ENCODE results near the gene CCDC178.
"Not testable (repeated sequence)": the region's sequence is repeated elsewhere in the genome, so short reads cannot be mapped to it uniquely, and the experiment has no call there.

Gene CCDC178

GRCh38 chr18:33356735-33357134 is 83.8 kb downstream of the CCDC178 start:
- no peak for DNase-seq (ENCODE audit: low spot score)

- DNase-seq (ENCODE audit: low spot score): no peak
Observed at GRCh38 chr18:33355756-33356155, 84.8 kb downstream of the CCDC178 start.

- no peak for DNase-seq (ENCODE audit: low spot score)
Observed at GRCh38 chr18:33355263-33355662, 85.3 kb downstream of the CCDC178 start.

GRCh38 chr18:33350256-33350655 is 90.3 kb downstream of the CCDC178 start:
- DNase-seq (ENCODE audit: low spot score): no peak

GRCh38 chr18:33339733-33340132 is 100.8 kb downstream of the CCDC178 start:
- DNase-seq (ENCODE audit: low spot score): not testable (repeated sequence)

GRCh38 chr18:33334781-33335180 is 105.7 kb downstream of the CCDC178 start:
- DNase-seq (ENCODE audit: low spot score): no peak

- DNase-seq (ENCODE audit: low spot score): no peak
Observed at GRCh38 chr18:33330711-33331110, 109.8 kb downstream of the CCDC178 start.

GRCh38 chr18:33326975-33327374 is 113.5 kb downstream of the CCDC178 start:
- no peak for DNase-seq (ENCODE audit: low spot score)

GRCh38 chr18:33317640-33318039 is 122.9 kb downstream of the CCDC178 start:
- no peak for DNase-seq (ENCODE audit: low spot score)

GRCh38 chr18:33316146-33316587 is 124.4 kb downstream of the CCDC178 start:
- DNase-seq (ENCODE audit: low spot score): no peak

GRCh38 chr18:33307520-33307919 is 133.0 kb downstream of the CCDC178 start:
- no peak for DNase-seq (ENCODE audit: low spot score)

GRCh38 chr18:33304277-33304676 is 136.2 kb downstream of the CCDC178 start:
- no peak for DNase-seq (ENCODE audit: low spot score)

- no peak for DNase-seq (ENCODE audit: low spot score)
Observed at GRCh38 chr18:33291539-33291938, 149.0 kb downstream of the CCDC178 start.

GRCh38 chr18:33288082-33288716 is 152.3 kb downstream of the CCDC178 start:
- DNase-seq (ENCODE audit: low spot score): no peak

- no peak for DNase-seq (ENCODE audit: low spot score)
Observed at GRCh38 chr18:33282709-33283333, 157.7 kb downstream of the CCDC178 start.

- DNase-seq (ENCODE audit: low spot score): no peak
Observed at GRCh38 chr18:33282142-33282541, 158.4 kb downstream of the CCDC178 start.

GRCh38 chr18:33277431-33277830 is 163.1 kb downstream of the CCDC178 start:
- DNase-seq (ENCODE audit: low spot score): no peak

GRCh38 chr18:33275843-33276242 is 164.7 kb downstream of the CCDC178 start:
- DNase-seq (ENCODE audit: low spot score): no peak

- DNase-seq (ENCODE audit: low spot score): no peak
Observed at GRCh38 chr18:33270297-33270696, 170.2 kb downstream of the CCDC178 start.

GRCh38 chr18:33269223-33269622 is 171.3 kb downstream of the CCDC178 start:
- DNase-seq (ENCODE audit: low spot score): no peak

GRCh38 chr18:33264566-33264965 is 176.0 kb downstream of the CCDC178 start:
- no peak for DNase-seq (ENCODE audit: low spot score)

GRCh38 chr18:33239298-33239697 is 201.2 kb downstream of the CCDC178 start:
- DNase-seq (ENCODE audit: low spot score): no peak

GRCh38 chr18:33232318-33232626 is 208.2 kb downstream of the CCDC178 start:
- no peak for DNase-seq (ENCODE audit: low spot score)
